Calu3 (cell line): Measurements from ENCODE around the gene COPA. TPM values are rescaled to one million over a fixed set of nuclear protein-coding genes. Genes with fewer than 3 reads are reported as not detected.
A peak's percentile ranks its signal among the peaks of the same experiment; 100 is the strongest.

Experiments used
- BruUV-seq: library from RNA; stranded (reverse); fragments of 400-500 nt; replicated peaks from 2 replicates; lab custom pipeline; 2021; lab: Mats Ljungman, UMichigan
- CTCF ChIA-PET: fragments of 300-600 bp; sonication (Branson Sonifier 250); formaldehyde crosslinking; loops from one replicate; lab custom pipeline; 2022; ENCODE audit warnings: antibody characterized with exemption; lab: Charles Lee
- DNase-seq: peaks from one replicate; pipeline ENCODE4 v3.0.0; 2022
- H3K27ac Mint-ChIP-seq: one replicate; pipeline ENCODE4 v1.8.0; 2022; ENCODE audit warnings: mixed read lengths; ENCODE audit not compliant: unreplicated experiment
- H3K27me3 Mint-ChIP-seq: one replicate; pipeline ENCODE4 v1.8.0; 2022; ENCODE audit warnings: mixed read lengths; ENCODE audit not compliant: unreplicated experiment
- H3K36me3 Mint-ChIP-seq: one replicate; pipeline ENCODE4 v1.8.0; 2022; ENCODE audit warnings: mild to moderate bottlenecking, moderate library complexity, mixed read lengths; ENCODE audit not compliant: insufficient read depth, unreplicated experiment
- H3K4me1 Mint-ChIP-seq: one replicate; pipeline ENCODE4 v1.8.0; 2022; ENCODE audit warnings: mild to moderate bottlenecking, low read depth, mixed read lengths; ENCODE audit not compliant: unreplicated experiment
- H3K4me3 Mint-ChIP-seq: one replicate; pipeline ENCODE4 v1.8.0; 2022; ENCODE audit warnings: mild to moderate bottlenecking, low read depth, moderate library complexity, mixed read lengths; ENCODE audit not compliant: unreplicated experiment
- H3K9me3 Mint-ChIP-seq: one replicate; pipeline ENCODE4 v1.8.0; 2022; ENCODE audit warnings: low read depth, mixed read lengths; ENCODE audit not compliant: unreplicated experiment
- intact Hi-C: fragments of 100-400 bp; cut with micrococcal nuclease; formaldehyde crosslinking; loops from one replicate; pipeline ENCODE4 v1.10.0; 2022; ENCODE audit not compliant: unreplicated experiment
- total RNA-seq: library from RNA; stranded (reverse); gene quantifications from 2 replicates; pipeline ENCODE4 v1.2.3, GENCODE V29; 2022
- TF ChIP-seq, protein P1 (sequence below): fragments of 200-600 bp; IDR thresholded peaks from one replicate; pipeline ENCODE4 v1.8.0; 2022; ENCODE audit warnings: antibody characterized with exemption; ENCODE audit not compliant: unreplicated experiment

COPA gene
- total RNA-seq, 1 experiment from 2014 or later, result 208 TPM

DNA sequence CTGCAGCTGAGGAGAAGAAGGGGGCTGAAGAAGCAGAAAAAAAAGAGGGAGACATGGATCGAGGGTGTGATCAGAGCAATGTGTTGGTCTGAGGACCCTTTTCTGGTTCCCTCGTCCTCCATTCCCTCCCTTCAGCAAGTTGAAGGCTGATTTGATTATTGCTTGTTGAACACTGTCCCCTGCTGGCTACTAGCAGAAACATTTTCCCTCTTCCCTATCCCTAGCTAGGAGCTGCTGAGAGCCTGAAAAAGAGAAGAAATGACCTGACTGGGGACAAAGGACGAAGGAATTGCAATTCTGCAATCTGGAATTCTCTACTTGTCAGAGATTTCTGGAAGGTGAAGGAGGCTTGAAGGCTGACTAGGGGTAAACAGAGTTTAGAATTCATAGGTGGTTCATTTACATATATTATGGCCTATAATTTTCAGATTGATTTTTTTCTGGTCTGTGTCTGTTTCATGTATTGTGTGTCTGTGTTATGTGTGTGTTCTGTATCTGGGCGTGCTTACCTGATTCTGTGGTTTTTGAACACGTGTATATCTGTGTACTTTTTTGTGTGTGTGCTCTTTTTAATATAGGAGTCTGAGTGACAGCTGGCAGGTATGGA lies 33.6 kb upstream of the COPA start:
- BruUV-seq, result no TSS peak
- intact Hi-C loops, result loop anchor here (1.0 to 10.0 kb wide), 6 partner anchors 22 to 432 kb away; partner anchors contain the start of gene IGSF9
- peaks cover 17% of the 10 kb centered on the region for H3K4me1 Mint-ChIP-seq
- no peak overlapping the region for H3K27ac Mint-ChIP-seq
- TF ChIP-seq, protein P1, sequence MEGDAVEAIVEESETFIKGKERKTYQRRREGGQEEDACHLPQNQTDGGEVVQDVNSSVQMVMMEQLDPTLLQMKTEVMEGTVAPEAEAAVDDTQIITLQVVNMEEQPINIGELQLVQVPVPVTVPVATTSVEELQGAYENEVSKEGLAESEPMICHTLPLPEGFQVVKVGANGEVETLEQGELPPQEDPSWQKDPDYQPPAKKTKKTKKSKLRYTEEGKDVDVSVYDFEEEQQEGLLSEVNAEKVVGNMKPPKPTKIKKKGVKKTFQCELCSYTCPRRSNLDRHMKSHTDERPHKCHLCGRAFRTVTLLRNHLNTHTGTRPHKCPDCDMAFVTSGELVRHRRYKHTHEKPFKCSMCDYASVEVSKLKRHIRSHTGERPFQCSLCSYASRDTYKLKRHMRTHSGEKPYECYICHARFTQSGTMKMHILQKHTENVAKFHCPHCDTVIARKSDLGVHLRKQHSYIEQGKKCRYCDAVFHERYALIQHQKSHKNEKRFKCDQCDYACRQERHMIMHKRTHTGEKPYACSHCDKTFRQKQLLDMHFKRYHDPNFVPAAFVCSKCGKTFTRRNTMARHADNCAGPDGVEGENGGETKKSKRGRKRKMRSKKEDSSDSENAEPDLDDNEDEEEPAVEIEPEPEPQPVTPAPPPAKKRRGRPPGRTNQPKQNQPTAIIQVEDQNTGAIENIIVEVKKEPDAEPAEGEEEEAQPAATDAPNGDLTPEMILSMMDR, result peak; percentile 79
- peaks cover 24% of the 10 kb centered on the region for H3K27me3 Mint-ChIP-seq
- CTCF ChIA-PET, result interaction anchor here (0.6 to 2.7 kb wide), 20 partner anchors 10 to 291 kb away, joined by 3 to 18 read pairs (median 4); partner anchors contain the start of genes DCAF8, IGSF8, NHLH1 and PEX19
- H3K4me3 Mint-ChIP-seq, result no peak overlapping the region
- peak; percentile 55 for DNase-seq
- H3K36me3 Mint-ChIP-seq, result peaks cover 10% of the 10 kb centered on the region
- H3K9me3 Mint-ChIP-seq, result no peaks in the 10 kb centered on the region

DNA sequence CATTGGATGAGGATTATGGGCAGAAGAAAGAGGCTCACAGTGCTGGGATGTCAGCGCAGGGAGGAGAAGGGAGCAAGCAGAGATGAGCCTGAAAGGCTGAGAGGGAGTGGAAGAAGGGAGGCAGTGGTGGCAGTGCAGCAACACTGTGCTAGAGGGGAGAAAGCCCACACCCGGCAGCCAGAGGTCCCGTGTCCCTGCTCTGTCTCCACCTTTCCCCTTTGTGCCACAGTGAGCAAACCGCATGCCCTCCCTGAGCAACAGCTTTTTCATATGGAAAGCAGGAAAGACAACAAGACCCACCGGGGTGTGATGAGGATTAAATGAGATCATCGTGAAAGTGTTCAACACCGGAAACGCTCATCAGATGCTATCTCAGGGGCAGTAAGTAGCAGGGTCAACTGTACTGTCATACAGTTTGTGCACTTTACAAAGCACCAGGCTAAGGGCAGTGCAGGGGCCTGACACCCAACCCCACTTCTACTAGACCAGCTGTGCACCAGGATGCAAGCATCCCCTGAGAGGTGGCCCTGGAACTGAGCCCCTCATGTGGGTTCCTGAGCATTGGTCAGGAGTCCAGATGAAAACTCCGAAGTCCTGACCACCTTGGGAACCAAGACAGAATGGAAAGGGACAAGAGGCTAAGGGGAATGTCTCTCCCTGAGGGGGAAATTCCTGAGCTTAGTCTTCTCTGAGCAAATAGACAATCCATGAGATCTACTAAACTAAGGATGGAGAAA lies 32.9 kb upstream of the COPA start:
- CTCF ChIA-PET, result interaction anchor here (0.5 to 2.7 kb wide), 22 partner anchors 9 to 430 kb away, joined by 3 to 18 read pairs (median 4); partner anchors contain the start of genes DCAF8, IGSF8, IGSF9 and NHLH1
- Mint-ChIP-seq H3K9me3 (no peaks in the 10 kb centered on the region), H3K27ac (peak overlapping the region; percentile 32), H3K4me3 (no peak overlapping the region), H3K36me3 (peaks cover 14% of the 10 kb centered on the region), H3K27me3 (peaks cover 24% of the 10 kb centered on the region), H3K4me1 (peaks cover 17% of the 10 kb centered on the region)
- TF ChIP-seq, protein P1, result no peak
- DNase-seq, result peak; percentile 14
- no TSS peak for BruUV-seq
- intact Hi-C loops, result loop anchor here (1.0 to 10.0 kb wide), 6 partner anchors 22 to 431 kb away; partner anchors contain the start of gene IGSF9

DNA sequence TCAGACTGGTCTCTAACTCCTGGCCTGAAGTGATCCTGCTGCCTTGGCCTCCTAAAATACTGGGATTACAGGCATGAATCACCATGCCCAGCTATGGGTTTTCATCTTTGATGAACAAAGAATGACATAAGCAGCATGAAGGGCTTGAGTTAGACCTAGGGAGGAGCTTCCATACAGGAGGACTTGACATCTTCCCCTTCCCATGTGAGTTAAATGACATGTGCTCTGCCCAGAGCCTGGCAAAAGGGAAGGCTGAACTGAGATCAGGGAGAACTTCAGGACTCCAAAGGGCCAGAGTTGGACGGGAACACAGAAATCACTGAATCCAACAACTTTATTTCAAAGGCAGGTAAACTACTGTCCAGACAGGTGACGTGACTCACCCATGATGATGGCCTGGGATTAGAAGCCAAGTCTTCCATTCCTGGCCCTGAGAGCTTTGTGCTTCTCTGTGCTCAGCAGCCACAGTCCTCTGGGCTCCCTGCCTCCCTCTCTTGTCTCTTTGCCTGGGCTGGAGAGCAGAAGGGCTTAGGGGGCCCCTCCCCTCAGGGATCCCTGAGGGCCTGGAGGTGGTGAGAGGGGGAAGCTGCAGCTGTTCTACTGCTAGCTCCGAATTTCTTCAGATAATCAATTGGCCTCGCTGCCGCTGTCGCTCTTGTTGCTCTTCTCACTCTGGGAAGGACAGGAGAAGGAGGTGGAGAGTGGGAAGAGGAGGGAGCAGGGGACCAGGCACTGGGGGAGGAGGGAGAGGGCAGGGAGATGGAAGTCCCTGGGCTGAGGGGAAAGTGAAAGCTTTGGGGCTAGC lies 31.5 kb upstream of the COPA start:
- H3K27me3 Mint-ChIP-seq, result peaks cover 14% of the 10 kb centered on the region
- CTCF ChIA-PET, result interaction anchor here (0.5 to 1.1 kb wide), 4 partner anchors 20 to 429 kb away, joined by 3 read pairs; partner anchors contain the start of gene IGSF9
- no peak for DNase-seq
- intact Hi-C loops, result loop anchor here (5.0 to 10.0 kb wide), 2 partner anchors 82 to 430 kb away; partner anchors contain the start of gene IGSF9
- H3K9me3 Mint-ChIP-seq, result no peaks in the 10 kb centered on the region
- no peak overlapping the region for H3K4me3 Mint-ChIP-seq
- H3K36me3 Mint-ChIP-seq, result peaks cover 14% of the 10 kb centered on the region
- no peak overlapping the region for H3K27ac Mint-ChIP-seq
- TF ChIP-seq, protein P1, result no peak
- H3K4me1 Mint-ChIP-seq, result peaks cover 17% of the 10 kb centered on the region
- no TSS peak for BruUV-seq

DNA sequence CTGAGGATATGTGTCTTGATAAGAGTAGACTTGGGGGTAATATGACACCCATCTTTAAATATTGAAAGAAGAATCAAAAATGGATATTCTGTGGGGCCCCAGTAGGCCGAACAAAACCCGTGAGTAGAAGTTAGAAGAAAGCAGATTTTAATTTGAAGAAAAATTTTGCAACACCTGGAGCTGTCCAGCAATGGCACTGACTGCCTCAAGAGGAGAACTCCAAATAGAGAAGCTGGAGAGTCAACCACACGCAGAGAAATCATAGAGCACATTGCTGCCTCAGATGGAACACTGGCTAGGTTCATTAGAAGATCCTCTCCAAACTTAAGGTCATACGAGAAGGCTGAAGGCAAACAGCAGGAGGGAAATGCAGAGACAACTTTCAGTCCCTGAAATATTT lies 30.6 kb upstream of the COPA start:
- Mint-ChIP-seq H3K9me3 (no peaks in the 10 kb centered on the region), H3K4me1 (peaks cover 17% of the 10 kb centered on the region), H3K27ac (no peak overlapping the region), H3K36me3 (peaks cover 14% of the 10 kb centered on the region), H3K27me3 (peaks cover 6% of the 10 kb centered on the region), H3K4me3 (no peak overlapping the region)
- TF ChIP-seq, protein P1, result no peak
- no TSS peak for BruUV-seq
- intact Hi-C loops, result loop anchor here (10.0 kb wide), 1 partner anchor 429 kb away; the partner anchor contains the start of gene IGSF9
- no peak for DNase-seq
- CTCF ChIA-PET, result no interaction called here
